Activated CD4-positive, alpha-beta T cell treated with anti-CD3 and anti-CD28 coated beads, Interleukin-2, amount 50 U/mL, for 24 hours (primary cell): ENCODE results near the gene MSMB.

Experiments used
- DNase-seq, 2 donors: peaks; one replicate each; pipeline ENCODE4 v3.0.0-alpha.2; 2020; ENCODE audit warnings: low read depth in 1 of 2, low spot score in 1 of 2

The MSMB gene

GRCh38 chr10:46035923-46036849 lies 9.9 kb downstream of the MSMB start:
- DNase-seq = no peak

GRCh38 chr10:46033602-46034011 lies 12.5 kb downstream of the MSMB start:
- no peak for DNase-seq

- no peak for DNase-seq
Measured at GRCh38 chr10:46031648-46032532, 14.2 kb downstream of the MSMB start.

- peak; percentile 84 to 96 for DNase-seq
Measured at GRCh38 chr10:46030091-46030937, 15.8 kb downstream of the MSMB start, which contains the start of gene NCOA4. Gene NCOA4, minus strand, starts transcription at chr10:46030623. Its CDS starts 13,943 bp downstream, at chr10:46016680.

- no peak for DNase-seq
Measured at GRCh38 chr10:46029461-46030030, 16.5 kb downstream of the MSMB start.

GRCh38 chr10:46028584-46029460 lies 17.2 kb downstream of the MSMB start:
- peak in 1 of 2 donors; percentile 24 for DNase-seq

- no peak for DNase-seq
Measured at GRCh38 chr10:46026106-46026505, 20.0 kb downstream of the MSMB start.

- DNase-seq = no peak
Measured at GRCh38 chr10:46025406-46025805, 20.7 kb downstream of the MSMB start.

GRCh38 chr10:46024948-46025347 lies 21.1 kb downstream of the MSMB start:
- DNase-seq = no peak

GRCh38 chr10:46022978-46023702 lies 22.9 kb downstream of the MSMB start:
- DNase-seq = peak; percentile 39 to 69

GRCh38 chr10:46020344-46020657 lies 25.8 kb downstream of the MSMB start:
- DNase-seq = no peak

- DNase-seq = no peak
Measured at GRCh38 chr10:46019569-46020343, 26.3 kb downstream of the MSMB start.

GRCh38 chr10:46019177-46019528 lies 26.9 kb downstream of the MSMB start:
- no peak for DNase-seq

GRCh38 chr10:46018453-46019176 lies 27.5 kb downstream of the MSMB start:
- no peak for DNase-seq

GRCh38 chr10:46017733-46018132 lies 28.3 kb downstream of the MSMB start:
- DNase-seq = no peak

GRCh38 chr10:46016811-46017210 lies 29.3 kb downstream of the MSMB start:
- DNase-seq = no peak

GRCh38 chr10:46016190-46016589 lies 29.9 kb downstream of the MSMB start:
- no peak for DNase-seq
